Occipital lobe (tissue), 2 donors: ENCODE results near the gene PLVAP. TPM values are rescaled to one million over a fixed set of nuclear protein-coding genes. Genes with fewer than 3 reads are reported as not detected.

Experiments
- DNase-seq: peaks from one replicate; lab custom pipeline; 2025; lab: John Stamatoyannopoulos, UW
- total RNA-seq: library from RNA; depleted of rRNA; stranded (reverse); fragments of >200 nt; gene quantifications from one replicate; pipeline ENCODE4 v1.2.3, GENCODE V29; 2014

Gene PLVAP
- total RNA-seq, 1 donor from 2014 or later = 0.94 TPM

DNA sequence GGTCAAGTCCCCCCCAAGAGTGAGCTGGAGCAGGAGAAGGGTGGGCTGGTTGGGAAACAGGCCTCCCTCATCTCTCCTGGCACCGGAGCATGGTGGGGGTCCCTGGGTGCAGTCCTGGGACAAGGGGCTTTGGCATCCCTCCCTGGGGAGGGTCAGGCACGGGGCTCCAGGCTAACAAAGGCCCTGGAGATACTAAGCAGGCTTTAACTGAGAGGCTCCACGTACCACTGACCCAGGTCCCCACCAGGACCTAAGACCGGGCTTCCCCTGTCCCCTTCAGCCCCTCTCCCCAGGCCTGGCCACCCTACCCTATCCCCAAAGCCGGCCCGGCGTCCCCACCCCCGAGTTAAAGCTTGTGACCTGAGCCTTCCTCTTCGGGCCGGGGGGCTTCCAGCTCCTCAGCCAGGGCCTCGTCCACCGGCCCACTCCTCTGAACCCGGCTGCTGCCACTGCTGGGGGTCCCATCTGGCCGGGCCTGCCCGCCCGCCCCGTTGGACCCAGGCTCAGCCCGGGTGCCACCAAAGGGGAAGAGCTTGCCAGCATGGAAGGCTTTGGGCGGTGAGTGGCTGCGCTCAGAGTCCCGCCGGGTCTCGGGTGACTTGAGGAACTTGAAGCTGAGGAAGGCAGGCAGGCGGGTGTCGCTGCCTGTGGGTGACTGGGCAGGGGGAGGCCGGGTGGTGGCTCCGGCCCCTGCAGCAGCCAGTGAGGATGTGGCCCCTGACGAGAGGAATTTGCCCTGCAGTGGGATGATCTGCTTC lies 52.6 kb downstream of the PLVAP start:
- DNase-seq = no peak

GRCh38 chr19:17323964-17324332 lies 53.2 kb downstream of the PLVAP start:
- no peak for DNase-seq

DNA sequence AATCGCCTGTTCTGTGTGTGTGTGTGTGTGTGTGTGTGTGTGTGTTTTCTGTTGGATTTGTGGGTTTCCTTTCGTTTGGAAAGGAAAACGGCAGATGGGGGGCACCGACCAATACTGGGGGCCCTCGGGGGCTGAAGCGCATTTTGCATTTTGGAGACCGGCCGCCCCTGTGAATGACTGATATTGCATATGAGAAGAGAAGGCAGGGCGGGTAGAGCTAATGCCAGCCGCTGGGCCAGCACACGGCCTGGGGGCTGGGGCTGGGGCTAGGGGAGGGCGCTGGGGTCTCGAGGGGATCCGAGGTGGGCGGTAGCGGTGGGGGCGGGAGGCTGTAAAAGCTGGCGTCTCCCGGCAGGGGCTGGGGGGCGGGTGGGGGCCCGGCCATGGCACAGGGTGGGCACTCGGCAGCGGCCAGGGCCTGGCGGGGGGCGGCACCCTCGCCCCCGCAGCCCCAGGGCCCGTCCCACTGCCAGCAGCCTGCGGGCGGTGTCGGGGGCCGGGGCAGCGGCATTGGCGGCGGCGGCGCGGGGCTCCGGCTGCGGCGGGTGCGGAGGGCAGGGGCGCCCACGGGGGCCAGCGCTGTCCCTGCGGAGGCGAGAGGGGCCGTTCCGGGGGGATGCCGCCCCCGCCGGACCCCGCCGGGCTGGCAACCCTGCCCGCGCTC lies 53.7 kb downstream of the PLVAP start:
- DNase-seq = no peak

- DNase-seq = no peak
Observed at GRCh38 chr19:17322854-17323253, 54.3 kb downstream of the PLVAP start.

- DNase-seq = no peak
Observed at GRCh38 chr19:17321655-17322489, 55.3 kb downstream of the PLVAP start.

DNA sequence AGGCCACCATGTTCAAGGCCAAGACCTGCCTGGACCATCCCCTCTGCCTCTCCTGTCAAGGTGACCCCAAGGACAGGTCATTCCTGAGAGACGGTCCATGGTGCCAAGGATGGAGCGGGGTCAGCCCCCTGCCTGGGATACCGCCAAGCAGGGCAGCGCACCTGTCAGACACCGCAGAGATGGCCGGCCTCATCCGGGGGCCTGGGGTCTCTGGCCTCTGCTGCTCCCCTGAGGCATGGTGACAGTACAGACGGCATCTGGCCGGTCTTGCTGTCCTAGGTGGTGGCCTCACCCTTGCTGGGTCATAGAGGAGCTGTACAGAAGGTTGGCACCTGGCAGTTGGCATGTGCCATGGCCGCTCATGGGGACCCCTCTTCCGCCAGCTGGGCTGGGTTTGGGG lies 56.7 kb downstream of the PLVAP start:
- no peak for DNase-seq

DNA sequence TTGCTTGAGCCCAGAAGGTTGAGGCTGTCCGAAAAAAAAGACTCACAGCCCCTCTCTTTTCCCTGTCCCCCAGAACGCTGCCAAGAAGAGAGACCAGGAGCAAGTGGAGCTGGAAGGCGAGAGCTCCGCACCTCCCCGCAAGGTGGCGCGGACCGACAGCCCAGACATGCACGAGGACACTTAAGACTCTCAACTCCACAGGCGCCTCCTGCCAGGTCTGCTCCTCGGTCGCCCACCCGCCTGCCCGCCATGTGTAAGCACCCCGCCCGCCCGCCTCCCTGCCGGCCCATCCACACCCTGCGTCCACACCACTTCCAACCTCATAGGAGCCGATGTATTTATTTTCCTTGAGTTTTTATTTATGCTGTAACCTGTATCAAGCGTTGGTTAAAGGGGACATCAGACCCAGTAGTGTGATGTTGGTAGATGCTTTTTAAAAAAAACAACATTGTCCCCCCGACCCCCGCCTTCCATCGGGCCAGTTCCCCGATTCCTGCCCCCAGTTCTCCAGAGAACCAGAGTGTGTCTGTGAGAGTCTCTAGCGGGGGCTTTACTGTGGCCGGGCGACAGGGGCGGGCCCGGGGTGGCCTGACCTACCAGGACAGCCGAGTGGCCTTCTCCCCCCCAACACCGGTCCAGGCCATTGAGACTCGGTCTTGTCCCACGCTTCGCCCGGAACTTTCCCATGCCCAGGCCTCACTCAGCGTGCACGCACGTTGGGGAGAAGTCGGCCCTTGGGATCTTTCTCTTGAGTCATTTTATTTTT lies 57.5 kb downstream of the PLVAP start:
- DNase-seq = no peak

DNA sequence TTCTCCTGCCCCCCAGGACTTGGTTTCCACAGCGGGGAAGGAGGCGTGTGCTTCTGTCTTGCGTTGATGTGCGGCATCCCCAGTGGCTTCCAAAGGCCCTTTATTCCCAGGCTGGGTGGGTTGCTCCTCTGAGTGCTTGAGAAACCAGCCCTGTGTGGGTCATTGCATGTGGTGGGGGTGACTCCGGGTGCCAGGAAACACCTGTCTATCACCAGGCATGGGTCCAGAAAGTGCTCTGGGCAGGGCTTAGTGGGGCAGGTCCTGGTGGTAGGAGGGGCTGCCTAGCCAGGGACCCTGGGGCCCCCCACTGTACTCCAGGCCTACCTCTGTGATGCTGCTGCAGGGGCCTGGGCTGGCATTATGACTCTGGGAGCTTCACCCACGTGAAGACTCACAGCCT lies 58.2 kb downstream of the PLVAP start:
- no peak for DNase-seq

- DNase-seq = no peak
Observed at GRCh38 chr19:17314007-17314593, 63.0 kb downstream of the PLVAP start.

GRCh38 chr19:17312189-17313113 lies 64.7 kb downstream of the PLVAP start:
- DNase-seq = no peak

- DNase-seq = no peak
Observed at GRCh38 chr19:17311455-17312188, 65.5 kb downstream of the PLVAP start.

GRCh38 chr19:17309965-17310461 lies 67.1 kb downstream of the PLVAP start:
- no peak for DNase-seq

DNA sequence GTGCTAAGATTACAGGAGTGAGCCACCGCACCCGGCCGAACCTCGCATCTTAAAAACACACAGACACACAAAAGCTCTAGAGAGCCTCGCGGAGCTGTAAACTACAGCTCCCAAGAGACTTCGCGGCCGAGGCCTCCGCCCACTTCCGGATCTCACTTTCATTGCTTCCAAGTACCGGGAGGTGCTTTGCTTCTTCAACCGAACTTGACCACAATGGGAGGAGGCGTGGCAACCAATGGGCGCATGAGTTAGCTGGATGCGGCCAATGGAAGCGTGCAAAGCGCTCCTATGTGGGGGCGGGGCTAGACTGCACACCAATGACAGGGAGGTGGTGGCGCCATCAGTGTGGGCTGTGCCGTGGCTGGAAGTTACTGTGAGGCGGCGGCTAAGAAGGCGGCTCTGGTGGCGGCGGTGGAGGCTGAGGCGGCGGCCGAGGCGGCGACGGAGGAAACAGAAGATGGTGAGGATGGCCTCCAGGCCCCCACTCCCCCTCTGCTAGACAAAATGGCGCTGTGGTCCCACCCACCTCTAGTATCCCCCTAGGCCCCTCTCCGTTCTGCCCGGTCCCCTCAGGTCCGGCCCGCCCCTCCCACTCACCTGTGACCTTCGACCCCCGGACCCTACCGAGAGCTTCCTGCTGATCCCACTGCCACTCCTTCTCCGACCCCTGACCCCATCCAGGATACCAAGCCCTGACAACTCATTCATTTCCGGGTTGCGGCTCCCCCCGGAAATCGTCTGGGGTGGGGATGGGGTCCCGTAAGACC lies 67.8 kb downstream of the PLVAP start, which contains the start of gene DDA1:
TSS of gene DDA1 (plus strand) at position 366 of the 767 bp plus-strand sequence. CDS start at position 458, 92 bp downstream.
- DNase-seq = peak; percentile 99

DNA sequence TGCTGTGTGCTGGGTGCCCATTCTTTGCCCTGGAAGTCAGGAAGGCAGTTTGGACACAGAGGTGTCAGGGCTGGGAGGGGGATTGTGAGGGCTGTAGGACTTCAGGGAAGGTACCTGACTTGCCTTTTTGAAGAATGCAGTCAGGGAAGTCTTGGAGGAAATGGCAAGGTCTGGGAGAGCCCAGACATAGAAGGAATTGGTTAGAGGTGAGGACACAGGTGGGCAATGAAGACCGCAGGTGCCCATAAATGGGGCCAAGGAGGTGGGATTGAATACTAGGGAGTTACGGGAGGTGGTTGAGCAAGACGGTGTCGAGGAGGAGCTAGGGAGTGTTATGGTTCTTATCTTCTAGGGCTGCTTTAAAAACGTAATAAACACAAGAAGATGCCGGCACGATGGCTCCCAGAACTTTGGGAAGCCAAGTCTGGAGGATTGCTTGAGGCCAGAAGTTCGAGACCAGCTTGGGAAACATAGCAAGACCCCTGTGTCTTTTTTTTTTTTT lies 69.2 kb downstream of the PLVAP start:
- no peak for DNase-seq

DNA sequence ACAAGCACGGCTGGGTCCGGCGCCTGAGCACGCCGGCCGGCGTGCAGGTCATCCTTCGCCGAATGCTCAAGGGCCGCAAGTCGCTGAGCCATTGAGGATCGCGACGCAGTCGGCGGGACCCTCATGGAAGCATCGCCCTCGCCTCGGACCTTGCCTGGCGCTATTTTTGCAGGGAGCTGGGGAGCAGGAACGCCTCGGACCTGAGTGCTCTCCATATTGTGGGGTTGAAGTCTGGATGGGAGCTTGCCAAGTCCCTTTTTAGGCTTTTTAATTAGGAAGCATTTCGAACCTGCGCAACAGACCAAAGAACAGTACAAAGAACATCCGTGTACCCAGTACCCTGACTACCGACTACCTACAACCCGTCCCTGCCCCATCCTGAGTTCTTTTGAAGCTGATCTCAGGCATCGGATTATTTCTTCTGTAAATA lies 70.8 kb downstream of the PLVAP start:
- DNase-seq = no peak

GRCh38 chr19:17305517-17306284 lies 71.4 kb downstream of the PLVAP start, which contains the start of gene MRPL34:
Gene MRPL34, plus strand, starts transcription at chr19:17305872. Its CDS starts 21 bp downstream, at chr19:17305893.
- DNase-seq = peak; percentile 95

GRCh38 chr19:17305216-17305516 lies 72.0 kb downstream of the PLVAP start:
- DNase-seq = no peak
